Inferior parietal cortex (tissue), 1 donor: ENCODE data around the gene ENG.
"Not testable (repeated sequence)": the region's sequence is repeated elsewhere in the genome, so short reads cannot be mapped to it uniquely, and the experiment has no call there.

ENCODE experiments used
- DNase-seq: peaks from one replicate; pipeline ENCODE4 v3.0.0-alpha.2; 2016; ENCODE audit errors: extremely low spot score

The ENG gene

DNA sequence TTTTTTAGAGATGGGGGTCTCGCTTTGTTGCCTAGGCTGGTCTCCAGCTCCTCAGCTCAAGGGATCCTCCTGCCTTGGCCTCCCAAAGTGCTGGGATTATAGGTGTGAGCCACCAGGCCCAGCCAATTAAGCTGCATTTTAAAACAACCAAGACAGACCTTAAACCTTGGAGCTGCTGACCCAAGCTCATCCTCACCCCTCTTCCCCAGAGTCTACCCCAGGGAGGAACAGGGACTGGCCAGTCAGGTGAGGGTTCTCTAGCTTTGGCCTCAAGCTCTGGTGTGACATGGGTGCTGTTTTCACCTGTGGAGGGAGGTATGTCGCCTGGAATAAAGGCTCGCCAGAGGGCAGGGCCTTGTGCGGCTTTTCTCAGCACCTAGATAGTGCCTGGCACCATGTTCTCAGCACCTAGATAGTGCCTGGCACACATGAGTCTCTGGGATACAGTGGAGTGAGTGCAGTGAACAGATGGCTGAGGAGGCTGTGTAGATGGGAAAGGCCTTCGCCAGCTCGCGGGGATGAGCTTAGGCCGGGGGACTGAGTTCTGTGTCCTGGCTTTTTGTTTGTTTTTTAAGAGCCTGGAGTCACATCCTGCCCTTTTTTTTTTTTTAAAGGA, 61.3 kb downstream of the ENG start:
- DNase-seq, result no peak

DNA sequence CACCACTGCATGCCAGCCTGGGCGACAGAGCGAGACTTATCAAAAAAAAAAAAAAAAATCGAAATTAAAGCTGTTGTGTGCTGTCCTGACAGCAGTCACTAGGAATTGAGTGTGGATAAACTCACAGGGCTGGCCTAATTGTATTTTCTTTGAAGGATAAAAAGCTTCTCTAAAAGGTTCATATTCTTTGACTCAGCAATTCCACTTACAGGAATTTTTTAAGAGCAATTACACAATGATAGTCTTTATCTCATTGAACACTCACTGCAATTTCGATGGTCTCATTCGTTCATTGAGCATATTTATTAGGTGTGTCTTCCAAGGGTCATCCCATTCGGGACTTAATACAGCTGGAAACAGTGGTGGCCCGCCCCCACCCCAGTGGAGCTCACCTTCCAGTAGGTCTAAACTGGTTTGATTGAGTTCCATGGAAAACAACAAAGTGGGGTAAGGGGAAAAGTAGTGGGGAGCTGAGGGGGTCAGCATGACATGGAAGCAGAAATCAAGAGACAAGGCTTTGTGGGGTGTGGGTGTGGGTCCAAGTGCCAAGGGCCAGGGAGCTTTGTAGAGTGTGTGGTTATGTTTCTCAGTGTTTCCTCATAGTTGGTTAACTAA, 61.9 kb downstream of the ENG start:
- no peak for DNase-seq

DNA sequence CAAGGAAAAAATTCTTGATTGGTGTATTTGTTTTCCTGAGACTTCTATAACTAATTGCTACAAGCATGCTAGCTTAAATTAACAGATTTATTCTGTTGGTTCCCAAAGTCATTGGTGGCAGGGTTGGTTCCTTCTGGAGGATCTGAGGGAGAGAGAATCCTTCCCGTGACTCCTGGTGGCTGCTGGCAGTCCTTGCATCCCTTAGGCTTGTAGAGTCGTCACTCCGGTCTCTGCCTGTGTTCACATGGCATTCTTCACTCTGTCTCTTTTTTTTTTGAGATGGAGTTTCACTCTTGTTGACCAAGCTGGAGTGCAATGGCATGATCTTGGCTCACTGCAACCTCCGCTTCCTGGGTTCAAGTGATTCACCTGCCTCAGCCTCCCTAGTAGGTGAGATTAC, 63.4 kb downstream of the ENG start:
- no peak for DNase-seq

DNA sequence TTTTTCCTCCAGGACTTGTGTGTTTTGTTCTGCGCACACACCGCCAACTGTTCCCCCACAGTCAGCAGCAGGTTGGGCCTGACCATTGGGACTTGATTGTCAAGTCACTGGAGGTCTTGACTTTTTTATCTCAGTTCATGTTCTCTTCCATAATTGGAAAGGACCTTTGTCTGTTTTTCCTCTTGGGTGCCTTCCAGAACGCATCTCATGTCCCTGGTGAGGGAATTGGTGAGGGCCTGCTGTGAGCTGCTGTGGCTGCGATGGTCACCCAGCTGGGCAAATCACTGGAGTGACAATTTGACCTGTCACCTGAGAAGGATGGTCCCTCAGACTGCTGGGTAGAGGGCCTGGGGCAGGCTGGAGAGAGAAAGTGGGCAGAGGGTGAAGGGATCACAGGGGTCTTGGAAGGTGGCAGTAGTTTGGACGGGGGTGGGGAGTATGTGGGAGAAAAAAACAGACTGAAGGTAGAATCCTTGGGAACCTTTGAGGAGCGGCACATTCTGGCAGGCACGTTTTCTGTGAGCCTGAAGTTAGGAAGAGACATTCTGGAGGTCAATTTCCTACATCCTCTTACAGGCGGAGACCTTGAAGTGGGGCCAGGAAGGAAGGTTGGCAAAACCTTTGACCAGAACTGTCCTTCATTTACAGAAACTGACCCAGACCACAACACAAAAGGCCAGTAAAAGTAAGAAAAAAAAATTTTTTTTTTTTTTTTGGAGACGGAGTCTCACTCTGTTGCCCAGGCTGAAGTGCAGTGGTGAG, 64.2 kb downstream of the ENG start:
- DNase-seq, result no peak

DNA sequence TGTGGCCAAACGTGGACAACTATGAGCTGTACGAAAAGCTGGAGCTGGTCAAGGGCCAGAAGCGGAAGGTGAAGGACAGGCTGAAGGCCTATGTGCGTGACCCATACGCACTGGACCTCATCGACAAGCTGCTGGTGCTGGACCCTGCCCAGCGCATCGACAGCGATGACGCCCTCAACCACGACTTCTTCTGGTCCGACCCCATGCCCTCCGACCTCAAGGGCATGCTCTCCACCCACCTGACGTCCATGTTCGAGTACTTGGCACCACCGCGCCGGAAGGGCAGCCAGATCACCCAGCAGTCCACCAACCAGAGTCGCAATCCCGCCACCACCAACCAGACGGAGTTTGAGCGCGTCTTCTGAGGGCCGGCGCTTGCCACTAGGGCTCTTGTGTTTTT, 65.3 kb downstream of the ENG start:
- no peak for DNase-seq

DNA sequence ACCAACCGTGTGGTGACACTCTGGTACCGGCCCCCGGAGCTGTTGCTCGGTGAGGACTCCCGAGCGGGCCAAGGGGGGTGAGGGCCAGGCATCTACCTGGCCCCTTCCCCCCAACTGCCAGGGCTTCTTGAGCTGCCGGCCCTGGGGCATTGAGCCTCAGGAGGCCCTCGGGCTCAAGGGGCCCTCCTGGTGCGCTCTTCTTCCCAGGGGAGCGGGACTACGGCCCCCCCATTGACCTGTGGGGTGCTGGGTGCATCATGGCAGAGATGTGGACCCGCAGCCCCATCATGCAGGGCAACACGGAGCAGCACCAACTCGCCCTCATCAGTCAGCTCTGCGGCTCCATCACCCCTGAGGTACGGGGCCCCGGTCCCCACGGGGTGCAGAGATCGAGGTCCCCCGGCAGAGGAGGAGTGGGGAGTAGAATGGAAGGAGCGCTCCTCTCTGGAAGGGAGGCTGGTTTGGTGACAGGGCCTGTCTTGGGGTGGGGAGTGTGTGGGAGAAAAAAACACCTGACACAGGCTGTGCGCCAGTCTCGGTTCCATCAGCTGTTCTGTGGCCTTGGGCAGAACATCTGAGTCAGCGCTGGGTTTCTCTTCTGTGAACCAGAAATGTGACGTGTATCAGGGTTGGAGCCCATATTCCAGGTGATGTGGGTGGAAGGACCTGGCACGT, 66.0 kb downstream of the ENG start:
- no peak for DNase-seq

DNA sequence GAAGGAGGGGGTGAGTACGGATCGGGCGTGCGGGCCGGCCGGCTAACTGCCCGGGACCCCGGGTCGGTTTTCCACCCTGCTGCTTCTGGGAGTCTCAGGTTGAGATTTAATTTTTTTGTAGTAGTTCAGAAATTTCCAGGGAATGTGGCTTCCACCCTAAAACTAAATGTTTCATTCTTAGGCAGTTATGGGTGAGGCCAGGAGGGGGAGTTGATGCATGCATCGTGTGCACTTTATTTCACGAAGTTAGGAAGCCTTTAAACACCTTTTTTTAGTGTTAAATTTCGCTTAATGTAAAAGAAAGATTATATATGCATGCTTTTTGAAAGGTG, 67.7 kb downstream of the ENG start:
- DNase-seq, result no peak

DNA sequence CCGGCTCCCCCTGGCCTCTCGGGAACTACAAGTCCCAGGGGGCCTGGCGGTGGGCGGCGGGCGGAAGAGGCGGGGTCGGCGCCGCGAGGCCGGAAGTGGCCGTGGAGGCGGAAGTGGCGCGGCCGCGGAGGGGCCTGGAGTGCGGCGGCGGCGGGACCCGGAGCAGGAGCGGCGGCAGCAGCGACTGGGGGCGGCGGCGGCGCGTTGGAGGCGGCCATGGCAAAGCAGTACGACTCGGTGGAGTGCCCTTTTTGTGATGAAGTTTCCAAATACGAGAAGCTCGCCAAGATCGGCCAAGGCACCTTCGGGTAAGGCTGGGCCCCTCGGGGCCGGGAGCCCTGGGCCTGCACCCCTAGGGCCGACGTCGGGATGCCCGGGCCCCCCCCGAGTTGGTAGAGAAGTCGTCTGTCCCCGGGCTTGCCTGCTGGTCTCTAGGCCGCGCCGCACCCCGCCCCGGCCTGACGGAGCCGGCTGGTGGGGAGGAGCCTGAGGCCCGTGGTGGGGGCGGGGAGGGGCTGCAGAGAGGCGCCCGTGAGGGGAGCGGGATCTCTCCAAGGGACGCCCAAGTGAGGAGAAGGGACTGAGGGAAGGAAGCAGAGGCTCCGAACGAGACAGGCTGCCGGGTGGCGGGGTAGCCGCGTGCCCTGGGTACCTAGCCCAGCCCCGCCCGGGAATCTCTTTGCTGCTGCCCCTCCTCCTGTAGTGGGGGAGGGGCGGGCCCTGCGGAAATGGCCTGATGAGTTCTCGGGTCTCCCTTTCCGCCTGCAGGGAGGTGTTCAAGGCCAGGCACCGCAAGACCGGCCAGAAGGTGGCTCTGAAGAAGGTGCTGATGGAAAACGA, 68.3 kb downstream of the ENG start, which contains the start of gene CDK9:
Gene CDK9, plus strand, starts transcription at position 102 of the 840 bp plus-strand sequence. Its CDS starts 115 bp downstream, at position 217.
- DNase-seq, result peak; percentile 86

DNA sequence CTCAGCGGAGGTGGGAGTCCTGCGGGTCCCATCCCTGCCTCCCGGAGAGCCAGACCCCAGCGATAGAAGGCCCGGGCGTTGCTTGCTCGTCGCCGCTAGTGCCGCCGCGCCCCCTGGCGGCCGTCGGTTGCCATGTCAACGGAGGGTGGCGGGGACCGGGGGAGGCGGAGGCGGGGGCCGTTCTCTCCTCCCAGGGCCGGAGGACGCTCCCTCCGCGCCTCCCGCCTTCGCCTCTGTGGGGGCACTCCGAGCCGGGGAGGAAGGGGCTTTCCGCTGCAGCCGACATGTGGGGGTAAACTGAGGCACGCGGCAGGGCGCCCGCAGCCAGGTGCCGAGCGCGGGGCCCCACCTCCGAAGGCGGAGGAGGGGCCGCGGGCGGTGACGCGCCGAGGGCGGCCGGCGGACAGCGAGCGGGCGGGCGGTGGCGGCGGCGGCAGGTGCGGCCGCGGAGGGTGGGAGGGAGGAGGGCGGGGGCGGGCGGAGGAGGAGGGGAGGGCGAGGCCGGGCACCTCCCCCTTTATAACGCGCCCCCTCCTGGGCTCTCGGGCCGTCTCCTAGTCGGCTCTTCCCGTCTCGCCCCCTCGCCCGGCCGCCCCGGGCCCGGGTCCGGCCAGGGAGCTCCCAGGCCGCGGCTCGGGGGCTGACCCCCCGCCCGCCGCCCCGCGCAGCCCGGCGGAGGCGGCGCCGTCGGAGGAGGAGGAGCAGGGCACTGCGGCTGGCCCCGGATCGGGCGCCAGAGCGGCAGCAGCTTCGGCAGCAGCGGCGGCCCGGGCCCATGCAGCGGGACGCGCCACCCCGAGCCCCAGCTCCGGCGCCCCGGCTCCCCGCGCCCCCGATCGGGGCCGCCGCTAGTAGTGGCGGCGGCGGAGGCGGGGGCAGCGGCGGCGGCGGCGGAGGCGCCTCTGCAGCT, 69.2 kb downstream of the ENG start:
- DNase-seq, result peak; percentile 81

DNA sequence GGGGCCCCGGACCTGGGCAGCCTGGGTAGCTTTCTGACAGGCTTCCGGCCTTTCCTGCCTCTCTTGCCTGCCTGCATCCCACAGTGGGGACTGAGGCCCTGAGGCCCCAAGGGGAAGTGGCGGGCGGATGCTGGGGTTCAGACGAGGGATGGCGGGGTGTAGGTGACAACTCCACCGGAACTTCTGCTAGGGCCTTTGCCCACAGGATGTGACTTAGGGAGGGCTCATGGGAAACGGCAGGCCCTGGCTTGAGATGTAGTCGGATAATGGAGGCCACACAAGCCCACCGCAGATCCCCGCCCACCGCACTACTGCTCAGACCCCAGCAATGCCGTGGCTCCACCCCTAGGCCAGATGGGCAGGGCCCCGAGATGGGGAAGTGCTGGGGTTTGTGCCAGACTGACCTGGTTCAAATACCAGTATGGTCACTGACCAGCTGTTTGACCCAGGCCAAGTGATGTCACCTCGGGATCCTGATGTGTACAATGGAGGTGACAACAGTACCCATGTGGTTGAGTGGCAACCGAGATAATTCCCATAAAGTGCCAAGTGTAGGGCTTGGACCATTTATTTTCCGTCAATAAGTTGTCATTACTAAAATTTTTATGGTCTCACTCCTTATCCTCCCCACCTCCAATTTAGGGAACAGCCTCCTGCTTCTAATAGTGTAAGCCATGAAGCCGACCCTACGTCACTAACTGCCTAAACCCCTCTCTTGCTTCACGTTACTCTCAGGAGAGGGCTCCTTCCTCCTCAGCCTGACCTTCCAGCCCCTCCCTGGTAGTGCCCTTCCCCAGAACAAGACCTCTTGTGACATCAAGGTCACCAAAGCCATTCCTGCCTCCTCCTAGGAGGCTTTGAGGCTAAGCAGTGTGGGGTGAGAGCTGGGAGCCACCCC, 71.1 kb downstream of the ENG start:
- no peak for DNase-seq

DNA sequence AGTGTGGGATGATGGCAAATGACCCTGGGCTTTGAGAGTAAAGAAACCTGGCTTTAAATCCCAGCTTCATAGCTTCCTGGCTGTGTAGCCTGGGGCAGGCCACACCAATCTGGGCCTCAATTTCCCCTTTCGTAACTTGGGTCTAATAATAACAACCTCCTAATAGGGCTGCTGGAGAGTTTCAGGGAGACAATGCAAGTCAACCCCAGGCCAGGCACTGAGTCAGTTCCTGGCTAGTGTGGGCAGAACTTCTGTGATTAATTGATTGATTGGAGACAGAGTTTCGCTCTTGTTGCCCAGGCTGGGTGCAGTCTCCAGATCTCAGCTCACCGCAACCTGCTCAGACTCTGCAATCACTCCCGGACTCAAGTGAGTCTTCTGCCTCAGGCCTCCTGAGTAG, 72.7 kb downstream of the ENG start:
- no peak for DNase-seq

DNA sequence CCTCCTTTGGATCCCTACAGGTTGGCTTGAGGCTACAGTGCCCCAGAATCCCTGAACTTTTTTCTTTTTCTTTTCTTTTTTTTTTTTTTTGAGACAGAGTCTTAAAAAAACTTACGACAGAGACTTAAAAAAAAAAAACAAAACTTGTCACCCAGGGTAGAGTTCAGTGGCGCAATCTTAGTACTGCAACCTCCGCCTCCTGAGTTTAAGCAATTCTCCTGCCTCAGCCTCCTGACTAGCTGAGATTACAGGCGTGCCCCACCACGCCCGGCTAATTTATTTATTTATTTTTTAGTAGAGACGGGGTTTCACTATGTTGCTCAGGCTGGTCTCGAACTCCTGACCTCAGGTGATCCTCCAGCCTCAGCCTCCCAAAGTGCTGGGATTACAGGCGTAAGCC, 73.5 kb downstream of the ENG start:
- DNase-seq, result not testable (repeated sequence)

DNA sequence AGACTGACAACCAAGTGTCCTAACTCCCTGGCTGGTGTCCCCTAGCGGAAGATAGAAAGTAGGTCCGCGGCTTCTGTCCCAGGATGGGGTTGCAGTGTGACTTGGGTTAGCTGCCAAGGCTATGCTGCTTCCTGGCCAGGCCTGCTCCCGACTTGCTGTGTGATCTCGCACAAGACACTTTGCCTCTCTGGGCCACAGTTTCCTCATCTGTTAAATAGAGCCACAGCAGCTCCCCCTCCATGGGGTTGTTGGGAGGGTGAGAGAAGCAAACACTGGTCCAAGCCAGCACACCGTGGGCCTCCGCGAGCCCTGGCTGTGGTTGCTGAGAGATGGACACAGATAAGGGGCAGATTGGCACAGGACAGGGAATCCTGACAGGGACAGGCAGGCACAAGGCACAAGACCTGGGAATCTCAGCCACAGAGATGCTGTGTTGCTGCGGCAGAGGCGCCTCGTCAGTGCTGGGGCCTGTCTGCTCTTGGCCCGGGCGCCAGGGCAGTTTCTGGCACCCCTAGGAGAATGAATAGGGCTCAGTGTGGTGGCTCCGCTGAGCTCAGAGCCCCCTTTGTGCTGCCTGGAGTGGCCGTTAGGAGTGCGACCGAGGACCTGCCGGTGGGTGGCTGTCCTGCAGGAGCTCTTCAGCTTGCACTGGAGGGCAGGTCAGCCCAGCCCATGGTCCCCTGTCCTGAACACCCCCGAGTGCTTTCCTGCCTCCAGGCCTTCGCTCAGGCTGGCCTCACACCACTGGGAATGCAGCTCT, 74.2 kb downstream of the ENG start:
- DNase-seq, result no peak

DNA sequence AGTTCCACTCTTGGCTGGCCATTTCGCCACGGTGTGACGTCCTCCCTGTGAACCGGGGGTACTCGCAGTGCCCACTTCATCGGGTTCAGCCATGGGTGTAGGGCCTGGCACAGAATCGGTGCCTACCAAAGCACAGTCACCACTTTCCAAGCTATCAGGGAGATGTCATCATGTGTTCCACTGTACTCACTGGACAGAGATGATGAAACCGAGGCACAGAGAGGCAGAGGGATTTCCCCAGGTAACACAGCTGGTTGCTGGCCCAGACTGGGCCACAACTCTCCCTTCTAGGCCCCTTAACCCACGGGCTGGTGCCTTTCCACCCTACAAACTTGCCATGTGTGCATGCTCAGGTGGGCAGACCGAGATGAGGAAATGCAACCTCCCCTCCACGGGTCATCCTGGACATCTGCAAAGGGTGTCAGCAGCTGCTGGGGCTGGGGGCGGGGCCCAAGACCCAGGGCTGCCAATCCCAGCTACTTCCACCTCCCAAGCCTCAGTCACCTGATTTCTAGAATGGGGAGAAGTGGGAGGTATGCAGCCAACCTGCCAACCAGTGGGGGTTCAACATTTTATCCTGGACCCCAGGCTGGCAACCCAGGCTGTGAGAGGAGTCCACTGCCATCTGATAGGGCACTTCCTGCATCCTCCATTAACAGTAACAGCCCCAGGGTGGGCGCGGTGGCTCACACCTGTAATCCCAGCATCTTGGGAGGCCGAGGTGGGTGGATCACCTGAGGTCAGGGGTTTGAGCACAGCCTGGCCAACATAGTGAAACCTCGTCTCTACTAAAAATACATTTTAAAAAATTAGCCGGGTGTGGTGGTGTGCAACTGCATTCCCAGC, 75.1 kb downstream of the ENG start:
- no peak for DNase-seq

DNA sequence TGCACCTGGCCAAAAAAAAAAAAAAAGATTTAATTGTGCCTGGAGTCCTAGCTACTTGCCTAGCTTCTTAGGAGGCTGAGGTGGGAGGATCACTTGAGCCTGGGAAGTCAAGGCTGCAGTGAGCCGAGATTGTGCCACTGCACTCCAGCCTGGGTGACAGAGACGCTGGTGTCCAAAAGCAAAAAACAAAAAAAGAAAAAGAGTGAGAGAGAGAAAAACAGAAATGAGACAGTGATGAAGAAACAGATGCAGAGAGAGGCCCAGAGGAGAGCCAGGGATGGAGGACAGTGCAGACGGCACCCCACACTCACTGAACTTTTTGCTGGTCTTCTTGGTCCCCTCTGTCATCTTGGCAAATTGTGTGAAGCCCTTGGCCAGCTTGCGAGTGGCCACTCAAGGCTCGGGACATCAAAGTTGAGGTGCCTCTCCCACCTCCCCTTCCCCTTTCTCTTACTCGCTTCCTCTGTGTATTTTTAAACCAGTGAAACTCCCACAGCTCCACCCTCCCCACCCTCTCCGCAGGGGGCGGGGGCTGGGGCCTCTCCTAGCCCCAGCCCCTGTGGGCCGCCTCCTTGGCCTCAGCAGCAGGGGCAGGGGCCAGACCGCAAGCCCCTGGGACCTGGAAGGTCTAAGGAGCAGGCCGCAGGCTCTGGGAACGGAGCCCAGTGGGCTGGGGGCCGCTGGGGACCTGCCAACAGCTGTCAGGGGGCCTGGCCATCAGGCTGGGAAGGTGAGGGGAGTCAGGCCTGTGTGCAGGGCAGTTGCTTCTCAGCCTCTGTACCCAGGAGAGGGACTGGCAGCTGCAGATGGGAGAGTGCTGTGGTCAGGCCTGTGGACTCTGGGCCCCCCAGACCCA, 76.0 kb downstream of the ENG start, which contains the start of gene SH2D3C:
Gene SH2D3C, minus strand, starts transcription at position 387 of the 856 bp plus-strand sequence. Its CDS starts 39 bp downstream, at position 348.
- no peak for DNase-seq

DNA sequence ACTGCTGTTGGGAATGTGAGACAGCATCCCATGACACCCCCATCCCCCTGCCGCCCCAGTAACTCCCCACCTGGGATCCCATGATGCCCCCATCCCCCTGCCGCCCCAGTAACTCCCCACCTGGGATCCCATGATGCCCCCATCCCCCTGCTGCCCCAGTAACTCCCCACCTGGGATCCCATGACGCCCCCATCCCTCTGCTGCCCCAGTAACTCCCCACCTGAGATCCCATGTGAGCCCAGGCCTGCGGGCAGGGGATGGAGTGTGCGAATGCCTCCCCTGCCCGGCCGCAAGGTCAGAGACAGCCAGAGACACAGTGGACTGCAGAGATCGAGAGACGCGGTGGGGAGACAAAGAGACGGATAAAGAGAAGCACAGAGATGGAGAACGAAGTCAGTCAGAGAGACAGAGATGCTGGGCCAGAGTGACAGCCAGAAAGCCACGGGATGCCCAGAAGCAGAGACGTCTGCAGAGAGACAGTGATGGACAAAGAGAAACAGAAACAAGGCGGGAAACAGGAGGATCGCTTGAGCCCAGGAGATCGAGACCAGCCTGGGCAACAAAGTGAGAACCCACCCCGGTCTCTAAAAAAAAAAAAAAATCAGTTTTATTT, 77.0 kb downstream of the ENG start:
- DNase-seq, result no peak
